Activated naive CD8-positive, alpha-beta T cell treated with anti-CD3 and anti-CD28 coated beads for 36 hours (primary cell): Measurements from ENCODE around the gene YAF2. TPM values are rescaled to one million over a fixed set of nuclear protein-coding genes. Genes with fewer than 3 reads are reported as not detected.

Source experiments
- DNase-seq: peaks from one replicate; pipeline ENCODE4 v3.0.0; 2021
- H3K27ac Mint-ChIP-seq: one replicate; pipeline ENCODE4 v1.8.0; 2022; ENCODE audit warnings: mild to moderate bottlenecking, moderate library complexity, mixed read lengths
- H3K27me3 Mint-ChIP-seq: one replicate; pipeline ENCODE4 v1.8.0; 2022; ENCODE audit warnings: mild to moderate bottlenecking, mixed read lengths
- H3K36me3 Mint-ChIP-seq: one replicate; pipeline ENCODE4 v1.8.0; 2021; ENCODE audit warnings: mild to moderate bottlenecking, mixed read lengths
- H3K4me1 Mint-ChIP-seq: one replicate; pipeline ENCODE4 v1.8.0; 2021; ENCODE audit warnings: mixed read lengths
- H3K4me3 Mint-ChIP-seq: one replicate; pipeline ENCODE4 v1.8.0; 2022; ENCODE audit warnings: mild to moderate bottlenecking, moderate library complexity, mixed read lengths
- H3K9me3 Mint-ChIP-seq: one replicate; pipeline ENCODE4 v1.8.0; 2022; ENCODE audit warnings: mixed read lengths
- total RNA-seq, 2 experiments: library from RNA; stranded (reverse); gene quantifications; one replicate each; pipeline ENCODE4 v1.2.3, GENCODE V29; 2021

YAF2 gene
- 10 to 100 TPM; 27.5 to 36.3 TPM for total RNA-seq

GRCh38 chr12:42238240-42239140 lies at the start of gene YAF2:
TSS of gene YAF2 (minus strand) at chr12:42238248. CDS start at chr12:42238180, 68 bp downstream.
- Mint-ChIP-seq H3K27me3 (no peaks in the 10 kb centered on the region), H3K4me3 (peak within 1 kb of the TSS; percentile 93), H3K36me3 (peaks cover 18% of the 10 kb centered on the region), H3K4me1 (peaks cover 26% of the 10 kb centered on the region), H3K27ac (peak within 1 kb of the TSS; percentile 90), H3K9me3 (no peaks in the 10 kb centered on the region)
- peak; percentile 91 for DNase-seq

GRCh38 chr12:42286741-42287140 lies 48.7 kb upstream of the YAF2 start:
- H3K4me3 Mint-ChIP-seq = no peak overlapping the region
- H3K4me1 Mint-ChIP-seq = peaks cover 4% of the 10 kb centered on the region
- no peaks in the 10 kb centered on the region for H3K36me3 Mint-ChIP-seq

GRCh38 chr12:42285431-42285830 lies 47.4 kb upstream of the YAF2 start:
- DNase-seq = no peak
- Mint-ChIP-seq H3K9me3 (no peaks in the 10 kb centered on the region), H3K27me3 (peaks cover 3% of the 10 kb centered on the region), H3K4me3 (no peak overlapping the region), H3K36me3 (no peaks in the 10 kb centered on the region), H3K27ac (no peak overlapping the region), H3K4me1 (peaks cover 4% of the 10 kb centered on the region)

More at GRCh38 chr12:42286741-42287140, 48.7 kb upstream of the YAF2 start:
- H3K27ac Mint-ChIP-seq = no peak overlapping the region
- H3K9me3 Mint-ChIP-seq = no peaks in the 10 kb centered on the region
- peaks cover 3% of the 10 kb centered on the region for H3K27me3 Mint-ChIP-seq
- DNase-seq = no peak

GRCh38 chr12:42284876-42285275 lies 46.8 kb upstream of the YAF2 start:
- Mint-ChIP-seq H3K36me3 (no peaks in the 10 kb centered on the region), H3K27me3 (peaks cover 3% of the 10 kb centered on the region), H3K4me1 (peaks cover 4% of the 10 kb centered on the region), H3K4me3 (no peak overlapping the region), H3K9me3 (no peaks in the 10 kb centered on the region), H3K27ac (no peak overlapping the region)
- DNase-seq = no peak

- DNase-seq = no peak
- Mint-ChIP-seq H3K4me3 (no peak overlapping the region), H3K36me3 (no peaks in the 10 kb centered on the region), H3K4me1 (peaks cover 4% of the 10 kb centered on the region), H3K9me3 (no peaks in the 10 kb centered on the region), H3K27ac (no peak overlapping the region), H3K27me3 (no peaks in the 10 kb centered on the region)
These were observed 46.1 kb upstream of the YAF2 start for GRCh38 chr12:42284157-42284556.

GRCh38 chr12:42283739-42284138 lies 45.7 kb upstream of the YAF2 start:
- DNase-seq = no peak
- H3K27ac Mint-ChIP-seq = no peak overlapping the region
- peaks cover under 1% of the 10 kb centered on the region for H3K36me3 Mint-ChIP-seq
- peaks cover 4% of the 10 kb centered on the region for H3K4me1 Mint-ChIP-seq
- no peaks in the 10 kb centered on the region for H3K27me3 Mint-ChIP-seq
- no peak overlapping the region for H3K4me3 Mint-ChIP-seq
- no peaks in the 10 kb centered on the region for H3K9me3 Mint-ChIP-seq

GRCh38 chr12:42282294-42282693 lies 44.2 kb upstream of the YAF2 start:
- Mint-ChIP-seq H3K36me3 (peaks cover 2% of the 10 kb centered on the region), H3K4me3 (no peak overlapping the region), H3K27me3 (no peaks in the 10 kb centered on the region), H3K27ac (no peak overlapping the region), H3K4me1 (peaks cover 4% of the 10 kb centered on the region), H3K9me3 (no peaks in the 10 kb centered on the region)
- DNase-seq = no peak

- DNase-seq = no peak
- H3K4me3 Mint-ChIP-seq = no peak overlapping the region
- H3K36me3 Mint-ChIP-seq = peaks cover 2% of the 10 kb centered on the region
- H3K9me3 Mint-ChIP-seq = no peaks in the 10 kb centered on the region
- no peaks in the 10 kb centered on the region for H3K27me3 Mint-ChIP-seq
- no peak overlapping the region for H3K27ac Mint-ChIP-seq
- H3K4me1 Mint-ChIP-seq = peaks cover 4% of the 10 kb centered on the region
These were observed 43.8 kb upstream of the YAF2 start for GRCh38 chr12:42281844-42282243.

GRCh38 chr12:42281278-42281677 lies 43.2 kb upstream of the YAF2 start:
- no peak overlapping the region for H3K27ac Mint-ChIP-seq
- peaks cover 2% of the 10 kb centered on the region for H3K36me3 Mint-ChIP-seq
- no peak for DNase-seq
- H3K4me1 Mint-ChIP-seq = peaks cover 4% of the 10 kb centered on the region
- H3K27me3 Mint-ChIP-seq = no peaks in the 10 kb centered on the region
- H3K9me3 Mint-ChIP-seq = no peaks in the 10 kb centered on the region
- H3K4me3 Mint-ChIP-seq = no peak overlapping the region

GRCh38 chr12:42278128-42278510 lies 40.1 kb upstream of the YAF2 start:
- no peak for DNase-seq
- Mint-ChIP-seq H3K4me3 (no peak overlapping the region), H3K9me3 (no peaks in the 10 kb centered on the region), H3K27ac (no peak overlapping the region), H3K36me3 (peaks cover 2% of the 10 kb centered on the region), H3K27me3 (no peaks in the 10 kb centered on the region), H3K4me1 (no peaks in the 10 kb centered on the region)

- no peak for DNase-seq
- Mint-ChIP-seq H3K36me3 (peaks cover 2% of the 10 kb centered on the region), H3K27ac (no peak overlapping the region), H3K9me3 (no peaks in the 10 kb centered on the region), H3K27me3 (no peaks in the 10 kb centered on the region), H3K4me1 (no peaks in the 10 kb centered on the region), H3K4me3 (no peak overlapping the region)
These were observed 39.5 kb upstream of the YAF2 start for GRCh38 chr12:42277396-42278127.

GRCh38 chr12:42275499-42275898 lies 37.5 kb upstream of the YAF2 start:
- H3K36me3 Mint-ChIP-seq = peaks cover 2% of the 10 kb centered on the region
- H3K27me3 Mint-ChIP-seq = peaks cover 3% of the 10 kb centered on the region
- H3K27ac Mint-ChIP-seq = no peak overlapping the region
- H3K9me3 Mint-ChIP-seq = no peaks in the 10 kb centered on the region
- no peak for DNase-seq
- no peak overlapping the region for H3K4me3 Mint-ChIP-seq
- H3K4me1 Mint-ChIP-seq = peaks cover 4% of the 10 kb centered on the region

GRCh38 chr12:42273706-42274105 lies 35.7 kb upstream of the YAF2 start:
- peaks cover 4% of the 10 kb centered on the region for H3K4me1 Mint-ChIP-seq
- no peak overlapping the region for H3K4me3 Mint-ChIP-seq
- no peaks in the 10 kb centered on the region for H3K9me3 Mint-ChIP-seq
- H3K27me3 Mint-ChIP-seq = peaks cover 3% of the 10 kb centered on the region
- H3K27ac Mint-ChIP-seq = no peak overlapping the region
- DNase-seq = no peak
- H3K36me3 Mint-ChIP-seq = peaks cover 1% of the 10 kb centered on the region

- Mint-ChIP-seq H3K9me3 (no peaks in the 10 kb centered on the region), H3K36me3 (no peaks in the 10 kb centered on the region), H3K4me3 (no peak overlapping the region), H3K27me3 (peaks cover 3% of the 10 kb centered on the region), H3K4me1 (peaks cover 4% of the 10 kb centered on the region), H3K27ac (no peak overlapping the region)
- DNase-seq = no peak
These were observed 32.5 kb upstream of the YAF2 start for GRCh38 chr12:42270596-42270995.

GRCh38 chr12:42267413-42268190 lies 29.6 kb upstream of the YAF2 start:
- H3K4me3 Mint-ChIP-seq = no peak overlapping the region
- H3K9me3 Mint-ChIP-seq = no peaks in the 10 kb centered on the region
- peaks cover 4% of the 10 kb centered on the region for H3K4me1 Mint-ChIP-seq
- H3K36me3 Mint-ChIP-seq = no peaks in the 10 kb centered on the region
- DNase-seq = no peak
- peaks cover 3% of the 10 kb centered on the region for H3K27me3 Mint-ChIP-seq
- no peak overlapping the region for H3K27ac Mint-ChIP-seq
